NCI-H69 (cell line): ENCODE results near the gene CLIC6.
"Not testable (repeated sequence)": the region's sequence is repeated elsewhere in the genome, so short reads cannot be mapped to it uniquely, and the experiment has no call there.

ENCODE experiments used
- DNase-seq: peaks from one replicate; lab custom pipeline; 2025; lab: John Stamatoyannopoulos, UW

The CLIC6 gene

GRCh38 chr21:34693192-34693810 is 24.5 kb downstream of the CLIC6 start:
- peak; percentile 79 for DNase-seq

DNA sequence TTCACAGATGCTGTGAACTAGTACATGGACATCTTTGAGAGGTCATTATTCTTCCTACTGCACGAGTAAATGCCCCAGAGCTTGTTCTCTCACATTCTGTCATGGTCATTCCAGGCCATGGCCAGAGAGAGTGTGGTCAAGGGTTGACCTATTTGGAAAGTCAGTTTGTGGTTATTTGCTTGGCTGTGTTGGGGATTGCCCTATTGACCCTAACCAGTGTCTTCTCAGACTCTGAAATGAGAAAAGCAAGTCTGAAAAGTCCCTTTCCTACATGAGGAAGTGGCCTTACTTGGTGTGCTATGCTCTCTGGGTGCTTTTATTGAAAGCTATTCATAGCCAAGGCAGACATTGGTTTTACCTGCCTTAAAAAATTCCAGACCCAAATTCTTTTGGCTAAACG is 26.6 kb downstream of the CLIC6 start:
- DNase-seq: no peak

GRCh38 chr21:34696121-34696520 is 27.3 kb downstream of the CLIC6 start:
- no peak for DNase-seq

- no peak for DNase-seq
Observed at GRCh38 chr21:34697826-34698225, 29.0 kb downstream of the CLIC6 start.

DNA sequence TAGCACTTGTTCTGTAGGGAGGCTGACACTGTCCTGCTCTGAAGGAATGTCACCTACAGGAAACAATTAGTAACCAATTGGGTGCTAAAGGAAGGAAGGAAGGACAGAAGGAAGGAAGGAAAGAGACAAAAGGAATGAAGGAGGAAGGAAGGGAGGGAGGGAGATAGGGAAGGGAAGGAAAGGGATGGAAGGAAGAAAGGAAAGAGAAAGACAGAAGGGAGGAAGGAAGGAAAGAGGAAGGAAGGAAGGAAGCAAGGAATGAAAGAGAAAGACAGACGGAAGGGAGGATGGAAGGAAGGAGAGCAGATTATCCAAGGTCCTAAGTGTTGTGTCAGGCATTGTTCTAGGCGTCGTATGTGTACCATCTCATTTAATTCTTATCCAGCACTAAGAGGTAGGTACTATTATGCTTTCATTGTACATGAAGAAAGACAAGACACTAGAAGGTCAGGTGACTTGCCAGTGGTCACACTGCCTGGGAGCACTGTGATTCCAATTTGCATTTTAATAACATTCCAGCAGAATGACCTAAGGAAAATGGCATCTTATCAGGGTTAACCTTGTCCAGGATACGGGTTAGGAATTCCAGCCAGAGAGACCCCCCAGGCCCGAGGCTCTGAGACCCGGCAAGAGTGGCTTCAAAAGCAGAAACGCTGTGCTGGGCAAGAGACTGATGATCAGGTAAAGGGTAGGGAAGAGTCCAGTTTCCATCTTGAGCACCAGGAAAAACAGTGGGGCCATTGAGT is 29.6 kb downstream of the CLIC6 start:
- DNase-seq: no peak

DNA sequence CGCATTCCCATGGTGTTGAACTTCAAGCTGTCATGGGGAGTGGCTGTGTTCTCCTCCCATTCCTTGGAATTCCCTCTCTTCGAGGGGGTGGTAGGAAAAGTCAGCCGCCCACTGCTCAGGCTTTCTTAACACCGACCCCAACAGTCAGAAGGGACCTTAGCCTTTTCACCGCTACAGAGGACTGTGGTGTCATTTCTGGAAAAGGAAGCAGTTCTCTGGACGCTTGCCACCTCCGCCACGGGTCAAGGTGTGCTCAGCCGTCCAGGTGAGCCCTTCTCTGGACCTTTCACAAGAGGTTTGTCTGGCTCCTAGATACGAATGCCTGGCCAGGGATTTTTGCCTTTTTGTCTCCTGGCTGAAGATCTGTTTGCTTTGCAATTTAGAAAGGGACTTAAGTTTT is 31.8 kb downstream of the CLIC6 start:
- DNase-seq: no peak

GRCh38 chr21:34701726-34702125 is 32.9 kb downstream of the CLIC6 start:
- no peak for DNase-seq

DNA sequence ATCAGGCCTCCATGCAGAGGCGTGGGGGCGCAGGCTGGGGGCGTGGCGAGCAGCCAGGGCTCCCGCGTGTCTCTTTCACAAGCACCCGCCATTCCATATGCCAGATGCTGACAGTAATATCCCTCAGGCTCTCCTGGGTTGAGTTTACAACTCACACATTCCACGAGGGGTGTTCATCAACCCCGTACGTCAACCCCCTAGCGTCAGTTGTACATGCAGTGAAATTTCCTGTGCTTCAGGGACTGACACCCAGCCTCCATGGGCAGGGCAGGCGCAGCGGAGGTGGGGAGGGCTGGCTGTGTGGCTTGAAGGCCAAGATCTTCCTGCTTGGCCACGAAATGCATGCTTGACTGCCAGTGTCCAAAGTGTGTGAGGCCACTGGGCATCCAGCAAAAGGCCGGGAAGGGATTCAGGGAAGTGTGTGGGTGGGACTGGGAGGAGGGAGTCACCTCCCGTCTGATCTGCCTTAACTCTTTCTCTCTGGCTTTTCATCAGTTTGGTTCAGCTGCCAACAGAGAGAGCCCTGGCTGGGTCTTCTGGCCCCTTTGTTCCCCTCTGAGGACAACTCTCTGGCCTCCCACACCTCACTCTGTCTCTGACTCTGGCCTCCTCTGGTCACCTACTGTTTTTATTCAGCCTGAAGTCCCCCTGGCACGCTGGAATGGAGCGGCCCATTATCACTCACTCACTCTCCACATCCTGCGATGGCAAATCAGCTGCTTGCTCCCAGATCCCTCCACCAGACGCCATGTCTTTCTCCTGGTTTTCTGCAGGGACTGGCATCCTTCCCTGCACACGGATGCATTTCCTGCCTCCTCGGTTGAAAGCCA is 33.8 kb downstream of the CLIC6 start:
- DNase-seq: no peak

DNA sequence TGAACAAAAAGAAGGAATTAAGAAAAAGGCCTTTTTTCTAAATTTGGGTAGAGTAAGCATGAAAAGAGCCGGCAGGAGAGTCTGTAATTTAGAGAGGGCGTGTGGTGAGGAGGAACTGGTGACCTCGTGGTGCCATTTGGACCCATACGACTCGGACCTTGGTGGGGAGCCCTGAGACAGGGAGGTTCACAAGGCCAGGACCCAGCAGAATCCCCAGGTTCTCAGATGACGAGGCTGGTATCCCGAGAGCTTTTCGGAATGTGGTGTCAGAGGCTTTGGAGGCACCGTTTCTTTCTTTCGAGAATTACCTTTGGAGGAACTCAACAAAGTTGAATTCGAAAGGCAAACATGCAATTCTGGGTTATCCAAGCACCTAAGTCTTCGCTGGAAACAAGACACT is 34.8 kb downstream of the CLIC6 start:
- no peak for DNase-seq

GRCh38 chr21:34704119-34704518 is 35.3 kb downstream of the CLIC6 start:
- no peak for DNase-seq

DNA sequence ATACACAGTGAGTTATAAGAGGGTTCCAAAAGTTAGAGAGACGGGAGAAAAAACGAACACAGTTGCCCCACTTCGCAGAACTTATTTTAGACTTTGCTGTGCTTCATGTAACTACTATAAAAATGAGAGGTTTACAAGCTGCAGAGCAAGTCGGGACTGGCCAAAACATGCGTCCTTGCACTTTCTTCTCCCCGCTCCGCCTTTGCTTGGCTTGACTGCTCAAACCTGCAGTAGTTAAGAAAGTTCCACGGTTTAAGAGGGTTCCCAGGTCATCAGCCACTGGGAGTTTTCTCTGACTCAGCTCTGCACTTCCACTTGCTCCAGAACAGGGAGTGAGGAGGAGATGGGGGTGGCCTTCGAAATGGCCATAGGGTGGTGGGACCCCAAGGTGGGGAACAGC is 36.2 kb downstream of the CLIC6 start:
- no peak for DNase-seq

GRCh38 chr21:34706337-34706736 is 37.5 kb downstream of the CLIC6 start:
- no peak for DNase-seq

DNA sequence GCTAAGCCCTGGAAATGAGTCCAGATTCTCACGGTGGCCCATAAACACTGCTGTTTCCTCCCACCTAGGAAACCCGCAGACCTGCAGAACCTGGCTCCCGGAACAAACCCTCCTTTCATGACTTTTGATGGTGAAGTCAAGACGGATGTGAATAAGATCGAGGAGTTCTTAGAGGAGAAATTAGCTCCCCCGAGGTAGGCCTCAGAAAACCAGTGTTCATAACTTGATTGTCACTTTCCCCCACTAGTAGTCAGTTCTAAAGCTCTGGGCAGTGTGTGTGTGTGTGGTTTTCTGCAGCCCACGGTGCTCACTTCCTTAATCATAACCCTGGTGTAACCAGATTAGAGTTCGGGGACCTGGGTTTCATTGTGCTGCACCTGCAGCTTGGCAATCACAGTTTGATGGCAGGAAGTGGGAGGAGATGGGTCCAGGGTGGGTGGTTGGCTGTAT is 39.1 kb downstream of the CLIC6 start:
- peak; percentile 64 for DNase-seq

DNA sequence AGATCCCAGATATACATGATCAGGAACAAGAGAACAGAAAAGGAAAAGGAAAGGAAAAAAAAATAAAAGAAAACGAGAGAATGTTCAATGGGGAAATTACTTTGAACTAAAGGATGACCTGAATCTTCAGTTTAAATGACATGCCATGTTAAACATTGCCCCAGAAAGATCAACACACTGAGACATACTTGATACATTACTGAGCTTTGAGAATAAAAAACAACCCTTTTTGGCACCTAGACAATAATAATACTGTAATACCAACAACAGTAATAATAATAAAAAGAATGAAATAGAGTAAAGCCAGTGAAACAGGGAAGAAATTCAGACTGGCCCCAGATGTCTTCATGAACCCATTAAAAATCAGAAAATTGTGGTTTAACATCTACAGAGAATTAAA is 44.8 kb downstream of the CLIC6 start:
- no peak for DNase-seq

DNA sequence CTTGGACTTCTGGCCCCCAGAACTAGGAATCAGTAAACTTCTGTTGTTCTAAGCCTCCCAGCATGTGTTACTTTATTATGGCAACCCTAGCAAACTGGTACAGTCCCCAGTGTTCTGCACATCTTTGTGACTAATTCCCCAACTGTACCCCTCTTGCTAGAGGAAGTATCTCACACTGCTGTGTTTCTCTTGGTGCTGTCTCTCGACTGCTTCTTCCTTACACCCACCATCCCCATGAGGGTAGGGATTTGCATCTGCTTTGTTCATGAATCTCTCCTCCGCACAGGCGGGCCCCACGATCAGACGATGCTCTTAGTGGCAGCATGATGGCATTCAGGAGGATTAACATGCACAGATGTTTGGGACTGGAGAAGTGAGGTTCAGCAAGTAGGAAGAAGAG is 46.7 kb downstream of the CLIC6 start:
- no peak for DNase-seq

DNA sequence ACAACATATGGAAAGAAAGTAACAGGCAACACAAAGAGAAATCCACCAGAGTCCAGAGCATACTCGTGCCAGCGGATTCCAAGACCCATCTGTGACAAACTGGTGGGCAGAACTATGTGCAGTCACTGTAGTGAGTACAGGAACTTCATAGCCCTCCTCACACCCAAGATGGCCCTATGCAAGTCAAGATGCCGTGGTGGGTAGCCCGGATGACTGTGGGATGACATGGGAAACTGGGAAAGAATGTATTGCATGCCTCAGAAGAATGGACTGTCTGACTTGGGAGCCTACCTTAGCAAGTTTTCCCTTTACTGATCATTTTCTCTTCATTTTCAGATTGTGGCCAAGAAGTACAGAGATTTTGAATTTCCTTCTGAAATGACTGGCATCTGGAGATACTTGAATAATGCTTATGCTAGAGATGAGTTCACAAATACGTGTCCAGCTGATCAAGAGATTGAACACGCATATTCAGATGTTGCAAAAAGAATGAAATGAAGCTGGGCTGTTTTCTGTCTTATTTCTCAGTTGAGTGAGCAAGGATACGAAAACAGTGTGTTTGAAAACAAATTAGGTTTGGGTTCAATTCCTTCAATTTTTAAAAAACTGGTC is 47.3 kb downstream of the CLIC6 start:
- DNase-seq: no peak

GRCh38 chr21:34718529-34718928 is 49.7 kb downstream of the CLIC6 start:
- DNase-seq: not testable (repeated sequence)

- DNase-seq: peak; percentile 36
Observed at GRCh38 chr21:34722684-34723300, 54.0 kb downstream of the CLIC6 start.

GRCh38 chr21:34724131-34724856 is 55.5 kb downstream of the CLIC6 start:
- DNase-seq: peak; percentile 57

DNA sequence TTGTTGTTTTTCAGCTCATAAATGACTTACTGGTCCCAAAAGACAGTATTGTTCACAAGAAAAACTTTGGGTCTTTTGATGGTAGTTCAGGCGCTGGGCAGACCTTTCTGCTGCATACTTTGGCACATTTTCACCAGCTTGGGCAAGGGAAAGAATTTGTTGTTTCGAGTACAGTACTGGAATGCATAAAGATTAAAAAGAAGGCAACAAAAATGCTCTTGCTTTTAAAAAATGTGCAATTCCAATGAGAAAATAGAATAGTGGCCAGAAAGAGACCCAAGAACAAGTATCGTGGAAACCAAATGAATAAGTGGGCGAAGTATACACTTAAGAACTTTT is 56.0 kb downstream of the CLIC6 start:
- DNase-seq: no peak

DNA sequence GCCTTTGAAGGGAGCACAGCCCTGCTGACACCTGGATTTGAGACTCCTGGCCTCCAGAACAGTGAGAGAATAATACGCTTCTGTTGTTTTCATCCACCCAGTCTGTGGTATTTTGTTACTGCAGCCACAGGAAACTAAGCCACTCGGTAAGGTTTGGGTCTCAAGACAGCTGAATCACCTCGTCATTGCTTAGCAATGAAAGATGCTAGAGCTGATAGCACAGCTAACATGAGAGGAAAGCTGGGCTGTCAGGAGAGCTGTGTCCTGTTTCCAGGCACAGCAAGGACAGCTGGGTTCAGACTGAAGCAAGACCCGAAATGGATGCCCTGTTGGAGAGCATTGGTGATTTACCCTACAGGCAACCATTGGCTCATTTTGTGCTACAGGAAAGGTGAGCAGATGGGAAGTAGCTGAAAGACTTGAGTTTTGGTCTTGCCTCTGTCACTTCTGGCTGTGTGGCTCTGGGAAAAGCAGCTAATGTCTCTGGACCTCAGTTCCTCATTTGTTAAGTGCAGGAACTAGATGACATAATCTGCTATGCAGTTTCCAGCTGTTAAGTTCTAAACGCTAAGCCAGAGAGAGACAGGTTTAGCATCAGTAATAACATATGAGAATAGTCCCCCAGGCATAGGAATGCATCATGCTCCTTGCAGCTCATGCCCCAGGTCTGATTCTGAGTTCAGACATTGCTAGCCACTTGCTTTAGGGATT is 58.0 kb downstream of the CLIC6 start:
- DNase-seq: peak; percentile 6
